WTC11 (cell line): Measurements from ENCODE around the gene CPNE7. TPM values are rescaled to one million over a fixed set of nuclear protein-coding genes. Genes with fewer than 3 reads are reported as not detected.

Source experiments
- ATAC-seq: fragments of 200-7000 bp; cut with Tn5 transposase; 2 replicates; pipeline ENCODE4 v1.10.0; 2021; ENCODE audit warnings: mild to moderate bottlenecking, moderate library complexity
- Bru-seq: library from RNA; stranded (reverse); fragments of 400-500 nt; gene quantifications from one replicate; lab custom pipeline; 2021; lab: Mats Ljungman, UMichigan
- CTCF ChIA-PET: fragments of 300-600 bp; sonication (Branson Sonifier 250); formaldehyde crosslinking; loops from one replicate; lab custom pipeline; 2021; ENCODE audit warnings: antibody characterized with exemption; lab: Charles Lee
- POLR2A ChIA-PET: fragments of 350-600 bp; sonication (Branson Sonifier 250); formaldehyde crosslinking; loops from one replicate; lab custom pipeline; 2021; ENCODE audit warnings: antibody characterized with exemption; lab: Charles Lee
- DNase-seq: peaks from one replicate; pipeline ENCODE4 v3.0.0; 2021; ENCODE audit warnings: low spot score
- H3K27ac Mint-ChIP-seq: 2 replicates; pipeline ENCODE4 v1.8.0; 2021; ENCODE audit warnings: mixed read lengths
- H3K27me3 Mint-ChIP-seq: 2 replicates; pipeline ENCODE4 v1.8.0; 2021; ENCODE audit warnings: low read depth, mild to moderate bottlenecking, moderate library complexity, mixed read lengths
- H3K36me3 Mint-ChIP-seq: 2 replicates; pipeline ENCODE4 v1.8.0; 2021; ENCODE audit warnings: mixed read lengths
- H3K4me1 Mint-ChIP-seq: 2 replicates; pipeline ENCODE4 v1.8.0; 2022; ENCODE audit warnings: mixed read lengths
- H3K4me3 Mint-ChIP-seq: 2 replicates; pipeline ENCODE4 v1.8.0; 2021; ENCODE audit warnings: mild to moderate bottlenecking, moderate library complexity, mixed read lengths
- H3K9me3 Mint-ChIP-seq: 2 replicates; pipeline ENCODE4 v1.8.0; 2021; ENCODE audit warnings: mixed read lengths
- EMX1 ChIP-seq: fragments of 250-450 bp; sonication (Bioruptor Pico); IDR thresholded peaks from 2 replicates; pipeline ENCODE4 v1.8.0; 2021; ENCODE audit warnings: mild to moderate bottlenecking
- NFATC4 ChIP-seq: fragments of 250-450 bp; sonication (Bioruptor Pico); IDR thresholded peaks from 2 replicates; pipeline ENCODE4 v1.9.0; 2021; ENCODE audit warnings: mild to moderate bottlenecking
- SOX15 ChIP-seq: fragments of 250-450 bp; sonication (Bioruptor Pico); IDR thresholded peaks from 2 replicates; pipeline ENCODE4 v1.9.0; 2021; ENCODE audit warnings: mild to moderate bottlenecking
- ZNF232 ChIP-seq: sonication (generic); formaldehyde crosslinking; IDR thresholded peaks from 2 replicates; pipeline ENCODE4 v1.8.0; 2022; ENCODE audit warnings: mild to moderate bottlenecking, missing genetic modification reagents
- ZNF396 ChIP-seq: fragments of 250-450 bp; sonication (Bioruptor Pico); IDR thresholded peaks from 2 replicates; pipeline ENCODE4 v1.8.0; 2021; ENCODE audit warnings: mild to moderate bottlenecking, moderate library complexity, borderline replicate concordance
- long read RNA-seq, 3 experiments: library from RNA in 1 of 3; library from capped mRNA in 1 of 3; library from polyadenylated mRNA in 1 of 3; unstranded in 2 of 3; stranded (forward) in 1 of 3; transcript quantifications; one replicate each; pipeline ENCODE4 v2.0.0, GENCODE V29; 2021
- total RNA-seq: library from RNA; stranded (reverse); gene quantifications from 3 replicates; pipeline ENCODE4 v1.2.3, GENCODE V29; 2021
- TF ChIP-seq, protein P1 (sequence below): sonication (generic); formaldehyde crosslinking; IDR thresholded peaks from 2 replicates; pipeline ENCODE4 v1.8.1; 2023; ENCODE audit warnings: mild to moderate bottlenecking, missing genetic modification reagents, moderate library complexity
- TF ChIP-seq, protein P2 (sequence below): fragments of 200-600 bp; IDR thresholded peaks from 2 replicates; pipeline ENCODE4 v1.8.0; 2022; ENCODE audit warnings: antibody characterized with exemption
- TF ChIP-seq, protein P3 (sequence below): sonication (generic); formaldehyde crosslinking; IDR thresholded peaks from 2 replicates; pipeline ENCODE4 v1.8.1; 2023; ENCODE audit warnings: mild to moderate bottlenecking, missing genetic modification reagents, moderate library complexity
- TF ChIP-seq, protein P4 (sequence below): sonication (generic); formaldehyde crosslinking; IDR thresholded peaks from 2 replicates; pipeline ENCODE4 v1.8.1; 2023; ENCODE audit warnings: mild to moderate bottlenecking, missing genetic modification reagents
- TF ChIP-seq, protein P5 (sequence below): fragments of 250-450 bp; sonication (Bioruptor Pico); IDR thresholded peaks from 2 replicates; pipeline ENCODE4 v1.9.0; 2021; ENCODE audit warnings: moderate library complexity, mild to moderate bottlenecking, inconsistent platforms, borderline replicate concordance

CPNE7 gene
- 42.6 to 62.4 TPM (median 55.6 TPM) in 3 replicates for total RNA-seq
- Bru-seq, nascent RNA, result percentile 50 among the genes with signal in this experiment
- long read RNA-seq, experiment 1, transcript CPNE7-202 (15 exons, 2,409 nt), result major isoform, 15 of 51 reads
- long read RNA-seq, experiment 1, partial matches to known transcripts, result 8 of 51 reads
- long read RNA-seq, experiment 1, other reads (novel, unspliced or antisense), result 28 of 51 reads
- long read RNA-seq, experiment 2, partial matches to known transcripts, result 10 of 18 reads
- long read RNA-seq, experiment 2, other reads (novel, unspliced or antisense), result 5 of 18 reads
- long read RNA-seq, experiment 3, partial matches to known transcripts, result 1 of 3 reads
- long read RNA-seq, experiment 3, other reads (novel, unspliced or antisense), result 2 of 3 reads

DNA sequence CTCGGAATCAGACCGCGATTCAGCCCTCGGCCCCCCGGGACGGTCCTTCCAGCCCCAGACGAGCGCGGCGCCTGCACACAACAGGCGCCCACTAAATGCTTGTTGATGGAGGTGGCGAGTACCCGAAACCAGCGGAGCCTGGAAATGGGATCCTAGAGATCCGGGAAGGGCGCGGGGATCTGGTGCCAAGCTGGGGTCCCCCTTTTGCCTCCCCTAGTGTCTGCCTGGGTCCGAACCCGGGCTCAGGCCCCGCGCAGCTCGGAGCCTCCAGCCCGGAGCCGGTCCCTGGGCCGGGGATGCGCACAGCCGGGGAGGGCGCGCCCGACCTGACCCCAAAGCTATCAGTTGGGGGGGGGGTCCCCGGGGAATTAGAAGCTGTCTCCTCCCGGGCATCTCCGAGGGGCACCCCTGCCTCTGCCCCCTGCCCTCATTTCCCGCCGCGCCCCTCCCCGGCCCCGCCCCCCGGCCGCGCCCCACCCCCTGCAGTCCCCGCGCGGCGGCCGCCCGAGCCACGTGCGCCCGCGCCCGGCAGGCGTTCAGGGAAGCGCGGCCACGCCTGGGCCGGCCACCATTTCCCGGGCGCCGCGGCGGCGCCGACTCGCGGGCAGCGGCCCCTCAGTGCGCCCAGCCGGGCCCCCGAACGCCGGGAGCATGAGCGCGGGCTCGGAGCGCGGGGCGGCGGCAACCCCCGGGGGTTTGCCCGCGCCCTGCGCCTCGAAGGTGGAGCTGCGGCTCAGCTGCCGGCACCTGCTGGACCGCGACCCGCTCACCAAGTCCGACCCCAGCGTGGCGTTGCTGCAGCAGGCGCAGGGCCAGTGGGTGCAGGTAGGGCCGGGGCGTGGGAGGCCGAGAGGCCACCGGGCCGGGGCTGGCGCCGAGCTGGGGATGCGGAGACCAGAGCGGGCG, at the start of gene CPNE7:
CPNE7 (plus strand) TSS at position 512 of the 906 bp plus-strand sequence; CDS start at position 652, 140 bp downstream.
- peak within 1 kb of the TSS; percentile 76 for H3K4me3 Mint-ChIP-seq
- ATAC-seq, result peak; percentile 9
- H3K27me3 Mint-ChIP-seq, result peaks cover 10% of the 10 kb centered on the region
- no peak within 1 kb of the TSS for H3K27ac Mint-ChIP-seq
- POLR2A ChIA-PET, result interaction anchor here (0.6 to 1.4 kb wide), 3 partner anchors 10 to 66 kb away, joined by 3 to 7 read pairs (median 6); no protein-coding TSS in a partner anchor
- H3K36me3 Mint-ChIP-seq, result no peaks in the 10 kb centered on the region; the same call in 1 of the 2 replicates
- CTCF ChIA-PET, result interaction anchor here (0.6 to 2.6 kb wide), 14 partner anchors 10 to 990 kb away, joined by 3 to 16 read pairs (median 4); no protein-coding TSS in a partner anchor
- no peaks in the 10 kb centered on the region for H3K9me3 Mint-ChIP-seq
- TF ChIP-seq, protein P1, sequence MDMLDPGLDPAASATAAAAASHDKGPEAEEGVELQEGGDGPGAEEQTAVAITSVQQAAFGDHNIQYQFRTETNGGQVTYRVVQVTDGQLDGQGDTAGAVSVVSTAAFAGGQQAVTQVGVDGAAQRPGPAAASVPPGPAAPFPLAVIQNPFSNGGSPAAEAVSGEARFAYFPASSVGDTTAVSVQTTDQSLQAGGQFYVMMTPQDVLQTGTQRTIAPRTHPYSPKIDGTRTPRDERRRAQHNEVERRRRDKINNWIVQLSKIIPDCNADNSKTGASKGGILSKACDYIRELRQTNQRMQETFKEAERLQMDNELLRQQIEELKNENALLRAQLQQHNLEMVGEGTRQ, result 0 out of 2 replicates have a peak, but pooled peaks have one; percentile 7
- TF ChIP-seq, protein P2, sequence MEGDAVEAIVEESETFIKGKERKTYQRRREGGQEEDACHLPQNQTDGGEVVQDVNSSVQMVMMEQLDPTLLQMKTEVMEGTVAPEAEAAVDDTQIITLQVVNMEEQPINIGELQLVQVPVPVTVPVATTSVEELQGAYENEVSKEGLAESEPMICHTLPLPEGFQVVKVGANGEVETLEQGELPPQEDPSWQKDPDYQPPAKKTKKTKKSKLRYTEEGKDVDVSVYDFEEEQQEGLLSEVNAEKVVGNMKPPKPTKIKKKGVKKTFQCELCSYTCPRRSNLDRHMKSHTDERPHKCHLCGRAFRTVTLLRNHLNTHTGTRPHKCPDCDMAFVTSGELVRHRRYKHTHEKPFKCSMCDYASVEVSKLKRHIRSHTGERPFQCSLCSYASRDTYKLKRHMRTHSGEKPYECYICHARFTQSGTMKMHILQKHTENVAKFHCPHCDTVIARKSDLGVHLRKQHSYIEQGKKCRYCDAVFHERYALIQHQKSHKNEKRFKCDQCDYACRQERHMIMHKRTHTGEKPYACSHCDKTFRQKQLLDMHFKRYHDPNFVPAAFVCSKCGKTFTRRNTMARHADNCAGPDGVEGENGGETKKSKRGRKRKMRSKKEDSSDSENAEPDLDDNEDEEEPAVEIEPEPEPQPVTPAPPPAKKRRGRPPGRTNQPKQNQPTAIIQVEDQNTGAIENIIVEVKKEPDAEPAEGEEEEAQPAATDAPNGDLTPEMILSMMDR, result no peak
- peak; percentile 38 for DNase-seq
- peaks cover 8% of the 10 kb centered on the region for H3K4me1 Mint-ChIP-seq

DNA sequence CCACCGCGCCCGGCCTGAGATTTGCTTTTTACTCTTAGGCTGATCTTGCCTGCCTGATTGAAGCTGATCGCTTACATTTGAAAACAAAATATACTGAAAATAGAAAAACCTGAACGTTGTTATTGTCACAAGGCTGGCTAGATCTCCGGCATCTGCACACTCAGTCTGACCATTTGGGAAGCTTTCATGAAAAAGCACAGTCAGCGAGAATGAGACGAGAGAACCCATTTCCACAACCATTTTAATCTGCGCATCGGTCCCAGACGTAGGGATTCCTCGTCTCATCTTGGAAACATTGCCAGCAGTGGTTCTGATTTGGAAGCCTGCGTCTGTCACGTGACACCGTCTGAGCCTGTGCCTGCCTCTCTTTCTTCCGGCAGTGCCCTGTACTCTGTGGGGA, 46.5 kb upstream of the CPNE7 start:
- Mint-ChIP-seq H3K36me3 (peaks cover 78% of the 10 kb centered on the region), H3K27ac (no peak overlapping the region), H3K4me1 (no peaks in the 10 kb centered on the region), H3K9me3 (no peaks in the 10 kb centered on the region), H3K27me3 (no peaks in the 10 kb centered on the region), H3K4me3 (no peak overlapping the region)
- ATAC-seq (no peak), DNase-seq (no peak)
- POLR2A ChIA-PET, result interaction anchor here (0.6 kb wide), 1 partner anchor 50 kb away, joined by 4 read pairs; no protein-coding TSS in a partner anchor
- CTCF ChIA-PET, result no interaction called here
- TF ChIP-seq ZNF232 (CRISPR knock-in tag) (no peak), ZNF396 (CRISPR knock-in tag) (no peak), SOX15 (CRISPR knock-in tag) (no peak), NFATC4 (no peak), EMX1 (no peak)
- TF ChIP-seq, protein P3, sequence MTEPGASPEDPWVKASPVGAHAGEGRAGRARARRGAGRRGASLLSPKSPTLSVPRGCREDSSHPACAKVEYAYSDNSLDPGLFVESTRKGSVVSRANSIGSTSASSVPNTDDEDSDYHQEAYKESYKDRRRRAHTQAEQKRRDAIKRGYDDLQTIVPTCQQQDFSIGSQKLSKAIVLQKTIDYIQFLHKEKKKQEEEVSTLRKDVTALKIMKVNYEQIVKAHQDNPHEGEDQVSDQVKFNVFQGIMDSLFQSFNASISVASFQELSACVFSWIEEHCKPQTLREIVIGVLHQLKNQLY, result no peak
- TF ChIP-seq, protein P4, sequence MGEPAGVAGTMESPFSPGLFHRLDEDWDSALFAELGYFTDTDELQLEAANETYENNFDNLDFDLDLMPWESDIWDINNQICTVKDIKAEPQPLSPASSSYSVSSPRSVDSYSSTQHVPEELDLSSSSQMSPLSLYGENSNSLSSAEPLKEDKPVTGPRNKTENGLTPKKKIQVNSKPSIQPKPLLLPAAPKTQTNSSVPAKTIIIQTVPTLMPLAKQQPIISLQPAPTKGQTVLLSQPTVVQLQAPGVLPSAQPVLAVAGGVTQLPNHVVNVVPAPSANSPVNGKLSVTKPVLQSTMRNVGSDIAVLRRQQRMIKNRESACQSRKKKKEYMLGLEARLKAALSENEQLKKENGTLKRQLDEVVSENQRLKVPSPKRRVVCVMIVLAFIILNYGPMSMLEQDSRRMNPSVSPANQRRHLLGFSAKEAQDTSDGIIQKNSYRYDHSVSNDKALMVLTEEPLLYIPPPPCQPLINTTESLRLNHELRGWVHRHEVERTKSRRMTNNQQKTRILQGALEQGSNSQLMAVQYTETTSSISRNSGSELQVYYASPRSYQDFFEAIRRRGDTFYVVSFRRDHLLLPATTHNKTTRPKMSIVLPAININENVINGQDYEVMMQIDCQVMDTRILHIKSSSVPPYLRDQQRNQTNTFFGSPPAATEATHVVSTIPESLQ (CRISPR knock-in tag), result no peak
- TF ChIP-seq, protein P5, sequence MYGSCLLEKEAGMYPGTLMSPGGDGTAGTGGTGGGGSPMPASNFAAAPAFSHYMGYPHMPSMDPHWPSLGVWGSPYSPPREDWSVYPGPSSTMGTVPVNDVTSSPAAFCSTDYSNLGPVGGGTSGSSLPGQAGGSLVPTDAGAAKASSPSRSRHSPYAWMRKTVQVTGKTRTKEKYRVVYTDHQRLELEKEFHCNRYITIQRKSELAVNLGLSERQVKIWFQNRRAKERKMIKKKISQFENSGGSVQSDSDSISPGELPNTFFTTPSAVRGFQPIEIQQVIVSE (CRISPR knock-in tag), result no peak
